H1 (cell line): Measurements from ENCODE around the gene LIMK2. TPM values are rescaled to one million over a fixed set of nuclear protein-coding genes. Genes with fewer than 3 reads are reported as not detected.

Experiments
- CTCF ChIA-PET: fragments of 300-600 bp; sonication (Branson Sonifier 250); formaldehyde crosslinking; loops from one replicate; lab custom pipeline; 2021; ENCODE audit not compliant: partially characterized antibody; lab: Charles Lee
- POLR2A ChIA-PET: fragments of 300-600 bp; sonication (Branson Sonifier 250); formaldehyde crosslinking; loops from one replicate; lab custom pipeline; 2021; ENCODE audit warnings: inconsistent platforms; ENCODE audit not compliant: partially characterized antibody; lab: Charles Lee
- DNase-seq, 2 experiments: peaks; one replicate each; pipeline versions ENCODE4 v3.0.0 to v3.0.0-alpha.2; 2010 to 2022; ENCODE audit warnings: low spot score in 2 of 2, low read depth in 1 of 2, mixed read lengths in 1 of 2
- FAIRE-seq: peaks from 2 replicates; lab custom pipeline; 2011; peaks lifted over from hg19 to GRCh38; lab: Jason Lieb, UNC
- H2AFZ ChIP-seq: 2 replicates; pipeline ENCODE4 v1.8.1; 2012; ENCODE audit warnings: low read length, inconsistent platforms
- H2AK5ac ChIP-seq: 2 replicates; pipeline ENCODE4 v1.6.1; 2013; ENCODE audit warnings: low read depth, low read length
- H2BK120ac ChIP-seq: replicated peaks from 2 replicates; pipeline ENCODE3; 2013; ENCODE audit warnings: low read depth, low read length, inconsistent platforms
- H2BK12ac ChIP-seq: 2 replicates; pipeline ENCODE4 v1.6.1; 2013; ENCODE audit warnings: low read depth, low read length
- H2BK15ac ChIP-seq: 2 replicates; pipeline ENCODE4 v1.6.1; 2013; ENCODE audit warnings: low read length
- H2BK20ac ChIP-seq: 2 replicates; pipeline ENCODE4 v1.6.1; 2013; ENCODE audit warnings: low read length
- H2BK5ac ChIP-seq: 2 replicates; pipeline ENCODE4 v1.6.1; 2013; ENCODE audit warnings: low read depth, low read length
- H3K14ac ChIP-seq: 2 replicates; pipeline ENCODE4 v1.6.1; 2013; ENCODE audit warnings: inconsistent platforms; ENCODE audit not compliant: insufficient read length
- H3K18ac ChIP-seq: 2 replicates; pipeline ENCODE4 v1.6.1; 2013; ENCODE audit warnings: low read length; ENCODE audit errors: extremely low read depth
- H3K23ac ChIP-seq: 2 replicates; pipeline ENCODE4 v1.6.1; 2013; ENCODE audit warnings: inconsistent platforms; ENCODE audit not compliant: insufficient read length
- H3K23me2 ChIP-seq: 2 replicates; pipeline ENCODE4 v1.6.1; 2013; ENCODE audit warnings: low read depth, low read length
- H3K27ac ChIP-seq: 2 replicates; pipeline ENCODE4 v1.6.1; 2011; ENCODE audit warnings: low read depth, low read length, inconsistent platforms
- H3K27me3 ChIP-seq, 4 experiments: replicated peaks in 1 of 4; 1 replicate in 1 of 4; 2 replicates in 3 of 4; pipeline versions ENCODE4 v1.6.1 to v1.8.1; 2011 to 2013; ENCODE audit warnings: low read length in 3 of 4, mild to moderate bottlenecking in 3 of 4, inconsistent platforms in 2 of 4, mixed read lengths in 2 of 4, moderate library complexity in 1 of 4; ENCODE audit not compliant: control insufficient read depth in 3 of 4, insufficient read depth in 3 of 4; ENCODE audit errors: extremely low read depth in 1 of 4
- H3K36me3 ChIP-seq, 4 experiments: 2 replicates each; pipeline versions ENCODE4 v1.6.1 to v1.8.1; 2011 to 2013; ENCODE audit warnings: mild to moderate bottlenecking in 4 of 4, low read length in 3 of 4, moderate library complexity in 2 of 4, control low read depth in 1 of 4, inconsistent platforms in 1 of 4; ENCODE audit not compliant: insufficient read depth in 4 of 4, control insufficient read depth in 2 of 4
- H3K4ac ChIP-seq: replicated peaks from 2 replicates; pipeline ENCODE3; 2013; ENCODE audit warnings: low read length, low read depth, mixed read lengths, inconsistent platforms; ENCODE audit not compliant: insufficient read length
- H3K4me1 ChIP-seq, 4 experiments: replicated peaks in 1 of 4; 1 replicate in 1 of 4; 2 replicates in 3 of 4; pipeline versions ENCODE4 v1.6.1 to v1.8.1; 2011 to 2013; ENCODE audit warnings: low read length in 3 of 4, inconsistent platforms in 2 of 4, mixed read lengths in 1 of 4; ENCODE audit not compliant: insufficient read depth in 4 of 4, control insufficient read depth in 3 of 4
- H3K4me2 ChIP-seq, 2 experiments: 2 replicates each; pipeline versions ENCODE4 v1.6.1 to v1.8.1; 2011 to 2013; ENCODE audit warnings: low read depth in 2 of 2, low read length in 2 of 2, control low read depth in 1 of 2, inconsistent platforms in 1 of 2, mild to moderate bottlenecking in 1 of 2; ENCODE audit not compliant: insufficient read depth in 1 of 2
- H3K4me3 ChIP-seq, 4 experiments: fragments of 200-600, 300-600 bp in 1 of 4; sonication (generic), shearing (Covaris generic), sonication (Bioruptor Twin) in 1 of 4; 2 replicates each; pipeline versions ENCODE4 v1.5.1 to v1.8.1; 2011 to 2016; ENCODE audit warnings: low read length in 4 of 4, low read depth in 3 of 4, control low read depth in 2 of 4, inconsistent platforms in 2 of 4, mild to moderate bottlenecking in 2 of 4, mixed read lengths in 1 of 4, moderate library complexity in 1 of 4; ENCODE audit not compliant: insufficient read depth in 2 of 4; ENCODE audit errors: extremely low read depth in 1 of 4
- H3K56ac ChIP-seq: replicated peaks from 2 replicates; pipeline ENCODE3; 2013; ENCODE audit warnings: low read depth, mild to moderate bottlenecking, mixed read lengths, low read length, inconsistent platforms; ENCODE audit not compliant: insufficient read length
- H3K79me1 ChIP-seq: 2 replicates; pipeline ENCODE4 v1.6.1; 2013; ENCODE audit warnings: low read depth, low read length, control low read depth
- H3K79me2 ChIP-seq, 2 experiments: 2 replicates each; pipeline versions ENCODE4 v1.6.1 to v1.8.1; 2012 to 2013; ENCODE audit warnings: low read length in 2 of 2, mild to moderate bottlenecking in 2 of 2, inconsistent platforms in 1 of 2; ENCODE audit not compliant: insufficient read depth in 2 of 2, control insufficient read depth in 1 of 2
- H3K9ac ChIP-seq, 4 experiments: replicated peaks in 1 of 4; 1 replicate in 1 of 4; 2 replicates in 3 of 4; pipeline versions ENCODE4 v1.6.1 to v1.8.1; 2011 to 2013; ENCODE audit warnings: low read depth in 3 of 4, low read length in 3 of 4, control low read depth in 2 of 4, mild to moderate bottlenecking in 2 of 4, moderate library complexity in 2 of 4, inconsistent platforms in 1 of 4; ENCODE audit errors: extremely low read depth in 1 of 4
- H3K9me3 ChIP-seq, 2 experiments: 2 replicates each; pipeline versions ENCODE4 v1.6.1 to v1.8.1; 2012 to 2013; ENCODE audit warnings: mild to moderate bottlenecking in 2 of 2, moderate library complexity in 2 of 2, control low read depth in 1 of 2, inconsistent platforms in 1 of 2, low read depth in 1 of 2, low read length in 1 of 2, mixed read lengths in 1 of 2; ENCODE audit not compliant: insufficient read depth in 2 of 2
- H4K20me1 ChIP-seq, 2 experiments: replicated peaks in 1 of 2; 2 replicates each; pipeline versions ENCODE3 to v1.8.1; 2011 to 2013; ENCODE audit warnings: inconsistent platforms in 2 of 2, low read length in 2 of 2, mild to moderate bottlenecking in 1 of 2; ENCODE audit not compliant: insufficient read depth in 2 of 2, control insufficient read depth in 1 of 2
- H4K5ac ChIP-seq: 2 replicates; pipeline ENCODE4 v1.6.1; 2013; ENCODE audit warnings: low read length, low read depth, mixed read lengths, inconsistent platforms; ENCODE audit not compliant: insufficient read length
- H4K8ac ChIP-seq: 2 replicates; pipeline ENCODE4 v1.8.0; 2013; ENCODE audit warnings: mild to moderate bottlenecking, moderate library complexity, low read length, inconsistent platforms; ENCODE audit not compliant: insufficient read depth; ENCODE audit errors: extremely low read depth
- H4K91ac ChIP-seq: replicated peaks from 2 replicates; pipeline ENCODE3; 2013; ENCODE audit warnings: low read length, mixed read lengths, inconsistent platforms; ENCODE audit not compliant: insufficient read length
- CREB1 ChIP-seq: IDR thresholded peaks from 2 replicates; pipeline ENCODE4 v1.6.1; 2012; ENCODE audit warnings: inconsistent platforms
- EGR1 ChIP-seq: IDR thresholded peaks from 2 replicates; pipeline ENCODE4 v1.6.1; 2011; ENCODE audit warnings: low read depth, low read length, borderline replicate concordance
- GABPA ChIP-seq: IDR thresholded peaks from 2 replicates; pipeline ENCODE4 v1.6.1; 2011; ENCODE audit warnings: mild to moderate bottlenecking, low read length, moderate library complexity, borderline replicate concordance; ENCODE audit not compliant: insufficient read depth
- KDM5A ChIP-seq: fragments of 200-600 bp; IDR thresholded peaks from 2 replicates; pipeline ENCODE4 v1.7.1; 2012; ENCODE audit warnings: mild to moderate bottlenecking, low read length, inconsistent platforms, mixed read lengths
- NRF1 ChIP-seq: IDR thresholded peaks from 2 replicates; pipeline ENCODE4 v1.6.1; 2011; ENCODE audit warnings: mild to moderate bottlenecking, low read depth, low read length, improper control_type of control experiment
- SIN3A ChIP-seq, 2 experiments: IDR thresholded peaks in 1 of 2; conservative IDR thresholded peaks in 1 of 2; 2 replicates each; pipeline ENCODE4 v1.6.1; 2011 to 2012; ENCODE audit warnings: low read length in 2 of 2, improper control_type of control experiment in 1 of 2, low read depth in 1 of 2, mild to moderate bottlenecking in 1 of 2
- SIRT6 ChIP-seq: IDR thresholded peaks from one replicate; pipeline ENCODE4 v1.7.1; 2012; ENCODE audit warnings: low read length, inconsistent platforms
- SRF ChIP-seq: IDR thresholded peaks from 2 replicates; pipeline ENCODE4 v1.6.1; 2011; ENCODE audit warnings: mild to moderate bottlenecking, low read depth, low read length, moderate library complexity
- SUZ12 ChIP-seq: fragments of 200-600 bp; sonication (generic); IDR thresholded peaks from 2 replicates; pipeline ENCODE4 v1.6.1; 2012; ENCODE audit warnings: mild to moderate bottlenecking, inconsistent platforms, low read length, moderate library complexity, mixed read lengths
- TCF12 ChIP-seq: IDR thresholded peaks from 2 replicates; pipeline ENCODE4 v1.6.1; 2011; ENCODE audit warnings: low read depth, mild to moderate bottlenecking, low read length
- WGBS, 2 experiments: shearing (Covaris generic) in 1 of 2; methylation state at CpG; one replicate each; pipeline versions ENCODE4 v1.1.6 to v1.1.7; 2013 to 2015; ENCODE audit warnings: low lambda C conversion rate in 2 of 2, mixed read lengths in 2 of 2, inconsistent platforms in 1 of 2, low coverage in 1 of 2, missing lambda C conversion rate in 1 of 2; ENCODE audit not compliant: insufficient replicate concordance in 2 of 2, insufficient coverage in 1 of 2, insufficient read length in 1 of 2; ENCODE audit errors: extremely low coverage in 1 of 2, missing lambda C conversion rate in 1 of 2; 5-methylcytosine and 5-hydroxymethylcytosine counted together
- polyA plus RNA-seq, 7 experiments: library from polyadenylated mRNA; depleted of rRNA in 3 of 7; stranded (reverse) in 5 of 7; unstranded in 2 of 7; fragments of >200 nt in 5 of 7; fragments of 200-250 nt in 2 of 7; gene quantifications; 1 replicate in 5 of 7; 2 replicates in 1 of 7; 4 replicates in 1 of 7; pipeline versions ENCODE4 v1.2.1 to v1.2.3, GENCODE V29; 2011 to 2013; ENCODE audit warnings: missing spikeins in 2 of 7, mixed read lengths in 2 of 7
- total RNA-seq: library from RNA; stranded (reverse); fragmentation: NEBNext Ultra II Directional; extraction: Animal tissue kit (Norgen Biotek cat#: 25700); gene quantifications from 2 replicates; pipeline ENCODE4 v1.2.1, GENCODE V29; 2021

The LIMK2 gene
- total and polyA plus RNA-seq, 2 of the 8 experiments (the other 6 are each of a cell fraction or from before 2014, with no cell fraction given) = 13.2 to 37.6 TPM

- Histone ChIP-seq H3K36me3 (no peaks in the 10 kb centered on the region), H4K91ac (no peak overlapping the region), H2AK5ac (0 out of 2 replicates have a peak overlapping the region, but pooled peaks have one; percentile 32), H3K14ac (no peak overlapping the region), H2BK5ac (no peak overlapping the region), H3K4me3 (no peak overlapping the region), H3K4ac (peak overlapping the region; percentile 30), H4K5ac (no peak overlapping the region), H2BK20ac (no peak overlapping the region), H3K23ac (no peak overlapping the region), H3K56ac (no peak overlapping the region), H3K27me3 (no peaks in the 10 kb centered on the region), H2BK12ac (no peak overlapping the region), H4K8ac (no peak overlapping the region), H3K9me3 (no peaks in the 10 kb centered on the region), H3K79me1 (peaks cover 2% of the 10 kb centered on the region; the same call in 1 of the 2 replicates), H3K27ac (no peak overlapping the region), H3K79me2 (no peaks in the 10 kb centered on the region), H3K23me2 (no peaks in the 10 kb centered on the region), H3K9ac (no peak overlapping the region), H2AFZ (no peak overlapping the region), H3K4me1 (peaks cover 0 to 14% (median 6%) of the 10 kb centered on the region in 4 experiments; a peak in 6 of 7 replicates), H3K18ac (no peak overlapping the region), H2BK15ac (no peak overlapping the region), H2BK120ac (no peak overlapping the region), H4K20me1 (peaks cover 0 to 2% of the 10 kb centered on the region in 2 experiments), H3K4me2 (no peak overlapping the region)
- POLR2A ChIA-PET = interaction anchor here (0.7 to 2.1 kb wide), 5 partner anchors 9 to 38 kb away, joined by 3 to 4 read pairs (median 4); partner anchors contain the start of gene LIMK2
- CTCF ChIA-PET = interaction anchor here (0.6 to 3.9 kb wide), 13 partner anchors 12 to 388 kb away, joined by 3 to 22 read pairs (median 4); partner anchors contain the start of genes LIMK2 and PIK3IP1
- DNase-seq (no peak), FAIRE-seq (no peak)
- 98% methylated on average over 4 of the region's 4 CpGs; no CpG with 5 or more reads in 1 of the 2 experiments for WGBS, 2 experiments
- TF ChIP-seq CREB1 (no peak), NRF1 (no peak), TCF12 (no peak), GABPA (no peak), SRF (no peak), SUZ12 (no peak), SIN3A (conservative IDR thresholded peaks at IDR 0.05 in 1 of 2, IDR thresholded peaks at IDR 0.05 in 1 of 2; ENCODE audit: low read depth in 1 of 2, low read length in 2 of 2) (no peak), EGR1 (no peak), KDM5A (no peak), SIRT6 (no peak)
Observed at GRCh38 chr22:31250740-31251600, 38.9 kb downstream of the LIMK2 start.
